Measurements from ENCODE around the gene TREML4. TPM values are rescaled to one million over a fixed set of nuclear protein-coding genes. Genes with fewer than 3 reads are reported as not detected.

Gene TREML4
- total and polyA plus RNA-seq, 10 of the 15 experiments (the other 5 are each of a cell fraction or from before 2014, with no cell fraction given): not detected

GRCh38 chr6:41226752-41227151 lies 1.4 kb upstream of the TREML4 start:
- ChIA-PET SMC1A (ENCODE audit: uncharacterized antibody, unreplicated experiment) (no interaction called here), RAD21 (ENCODE audit: unreplicated experiment) (no interaction called here), CTCF (no interaction called here), POLR2A (no interaction called here)
- Histone ChIP-seq H4K20me1 (ENCODE audit: control insufficient read depth, insufficient read depth) (no peaks in the 10 kb centered on the region), H3K27ac (ENCODE audit: control insufficient read depth, insufficient read depth) (no peak overlapping the region), H3K9ac (ENCODE audit: control insufficient read depth, insufficient read depth, low read length) (no peak overlapping the region), H3K4me1 (ENCODE audit: control insufficient read depth, insufficient read depth, low read length) (no peaks in the 10 kb centered on the region), H3K79me2 (ENCODE audit: control insufficient read depth, insufficient read depth, low read length) (no peaks in the 10 kb centered on the region), H3K27me3 (replicated peaks in 1 of 2; ENCODE audit: control insufficient read depth in 2 of 2, insufficient read depth in 2 of 2, low read length in 1 of 2) (peaks cover 0 to 3% of the 10 kb centered on the region in 2 experiments; a peak in 1 of 4 replicates), H3K9me3 (replicated peaks; ENCODE audit: control insufficient read depth, insufficient read depth, low read length) (no peaks in the 10 kb centered on the region), H3K4me2 (ENCODE audit: control insufficient read depth, insufficient read depth) (no peak overlapping the region), H3K36me3 (ENCODE audit: control insufficient read depth in 2 of 2, insufficient read depth in 2 of 2, low read length in 1 of 2) (no peaks in the 10 kb centered on the region), H2AFZ (ENCODE audit: control insufficient read depth, low read depth, low read length) (no peak overlapping the region), H3K4me3 (no peak overlapping the region)
- intact Hi-C loops (cut with micrococcal nuclease; ENCODE audit: unreplicated experiment) (no loop called here), in situ Hi-C loops (cut with MboI) (no loop called here)
- TF ChIP-seq, protein P1, sequence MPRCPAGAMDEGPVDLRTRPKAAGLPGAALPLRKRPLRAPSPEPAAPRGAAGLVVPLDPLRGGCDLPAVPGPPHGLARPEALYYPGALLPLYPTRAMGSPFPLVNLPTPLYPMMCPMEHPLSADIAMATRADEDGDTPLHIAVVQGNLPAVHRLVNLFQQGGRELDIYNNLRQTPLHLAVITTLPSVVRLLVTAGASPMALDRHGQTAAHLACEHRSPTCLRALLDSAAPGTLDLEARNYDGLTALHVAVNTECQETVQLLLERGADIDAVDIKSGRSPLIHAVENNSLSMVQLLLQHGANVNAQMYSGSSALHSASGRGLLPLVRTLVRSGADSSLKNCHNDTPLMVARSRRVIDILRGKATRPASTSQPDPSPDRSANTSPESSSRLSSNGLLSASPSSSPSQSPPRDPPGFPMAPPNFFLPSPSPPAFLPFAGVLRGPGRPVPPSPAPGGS (IDR thresholded peaks at IDR 0.05; ENCODE audit: borderline replicate concordance, insufficient read depth, low read depth, low read length, poor library complexity, severe bottlenecking): no peak
- no peak for TF ChIP-seq GABPA (IDR thresholded peaks at IDR 0.05; ENCODE audit: low read depth)
- no peak for TF ChIP-seq RFX5 (IDR thresholded peaks at IDR 0.05; ENCODE audit: low read depth, low read length)
- TF ChIP-seq CHD4 (IDR thresholded peaks at IDR 0.05): no peak
- TF ChIP-seq, protein P2, sequence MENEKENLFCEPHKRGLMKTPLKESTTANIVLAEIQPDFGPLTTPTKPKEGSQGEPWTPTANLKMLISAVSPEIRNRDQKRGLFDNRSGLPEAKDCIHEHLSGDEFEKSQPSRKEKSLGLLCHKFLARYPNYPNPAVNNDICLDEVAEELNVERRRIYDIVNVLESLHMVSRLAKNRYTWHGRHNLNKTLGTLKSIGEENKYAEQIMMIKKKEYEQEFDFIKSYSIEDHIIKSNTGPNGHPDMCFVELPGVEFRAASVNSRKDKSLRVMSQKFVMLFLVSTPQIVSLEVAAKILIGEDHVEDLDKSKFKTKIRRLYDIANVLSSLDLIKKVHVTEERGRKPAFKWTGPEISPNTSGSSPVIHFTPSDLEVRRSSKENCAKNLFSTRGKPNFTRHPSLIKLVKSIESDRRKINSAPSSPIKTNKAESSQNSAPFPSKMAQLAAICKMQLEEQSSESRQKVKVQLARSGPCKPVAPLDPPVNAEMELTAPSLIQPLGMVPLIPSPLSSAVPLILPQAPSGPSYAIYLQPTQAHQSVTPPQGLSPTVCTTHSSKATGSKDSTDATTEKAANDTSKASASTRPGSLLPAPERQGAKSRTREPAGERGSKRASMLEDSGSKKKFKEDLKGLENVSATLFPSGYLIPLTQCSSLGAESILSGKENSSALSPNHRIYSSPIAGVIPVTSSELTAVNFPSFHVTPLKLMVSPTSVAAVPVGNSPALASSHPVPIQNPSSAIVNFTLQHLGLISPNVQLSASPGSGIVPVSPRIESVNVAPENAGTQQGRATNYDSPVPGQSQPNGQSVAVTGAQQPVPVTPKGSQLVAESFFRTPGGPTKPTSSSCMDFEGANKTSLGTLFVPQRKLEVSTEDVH (IDR thresholded peaks at IDR 0.05; ENCODE audit: low read depth, partially characterized antibody): no peak
- no peak for TF ChIP-seq ZNF622 (IDR thresholded peaks at IDR 0.05)
- no peak for TF ChIP-seq NBN (IDR thresholded peaks at IDR 0.05)
- no peak for TF ChIP-seq NR2C2 (IDR thresholded peaks at IDR 0.05; ENCODE audit: borderline replicate concordance, control insufficient read depth, insufficient read length, low read depth)
- no peak for TF ChIP-seq RUNX3 (IDR thresholded peaks at IDR 0.05; ENCODE audit: low read length)
- no peak for TF ChIP-seq NFXL1 (IDR thresholded peaks at IDR 0.05; ENCODE audit: borderline replicate concordance)
- no peak for TF ChIP-seq HDAC2 (IDR thresholded peaks at IDR 0.05)
- no peak for FAIRE-seq
- WGBS (ENCODE audit: insufficient coverage, insufficient replicate concordance, low lambda C conversion rate, missing lambda C conversion rate): 30% methylated on average over 3 of the region's 3 CpGs
- no peak for ATAC-seq
- no TSS peak for BruUV-seq (replicated peaks)
- DNase-seq (ENCODE audit: low read depth, low spot score): no peak
